Measurements from ENCODE around the gene CHN2. TPM values are rescaled to one million over a fixed set of nuclear protein-coding genes. Genes with fewer than 3 reads are reported as not detected.

Gene CHN2
- total RNA-seq, 4 donors from 2014 or later, result 5.6 to 36.7 (median 16.8) TPM

DNA sequence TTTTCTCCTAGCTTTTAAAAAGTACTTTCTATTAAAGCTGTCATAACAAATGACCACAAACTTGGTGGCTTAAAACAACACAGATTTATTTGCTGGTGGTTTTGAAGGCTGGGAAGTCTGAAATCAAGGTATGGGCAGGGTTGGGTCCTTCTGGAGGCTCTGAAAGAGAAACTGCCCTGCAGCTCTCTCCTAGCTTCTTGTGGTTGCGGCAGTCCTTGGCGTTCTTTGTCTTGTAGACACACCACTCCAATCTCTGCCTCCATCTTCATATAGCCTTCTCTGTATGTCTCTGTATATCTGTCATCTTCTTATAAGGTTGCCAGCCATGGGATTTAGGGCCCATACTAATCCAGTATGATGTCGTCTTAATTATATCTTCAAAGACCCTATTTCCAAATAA lies 289.7 kb downstream of the CHN2 start:
- in situ Hi-C loops (cut with MboI; ENCODE audit: low pct_ligation_motif_present in 1 of 4, low pct_unique_long_range_greater_than_20kb in 1 of 4, low sequenced_read_pairs in 3 of 4) (no loop called here), intact Hi-C loops (cut with DNase I; ENCODE audit: low total_unique reads) (no loop called here)
- H3K4me1 ChIP-seq, result peaks cover 9 to 70% (median 45%) of the 10 kb centered on the region in 4 donors
- peak overlapping the region in 1 of 4 donors; percentile 68 for H3K27ac ChIP-seq
- no peaks in the 10 kb centered on the region for H3K36me3 ChIP-seq
- no peaks in the 10 kb centered on the region for H3K9me3 ChIP-seq
- WGBS, 2 donors (ENCODE audit: low coverage in 1 of 2), result 83 to 92% methylated on average over 2 to 3 of the region's 3 CpGs
- no peak overlapping the region for H3K4me3 ChIP-seq
- H3K27me3 ChIP-seq, result no peaks in the 10 kb centered on the region
- TF ChIP-seq POLR2A (IDR thresholded peaks at IDR 0.05) (no peak), CTCF (IDR thresholded peaks at IDR 0.05) (no peak), POLR2AphosphoS5 (IDR thresholded peaks at IDR 0.05) (no peak), EP300 (IDR thresholded peaks at IDR 0.05; ENCODE audit: low read depth) (no peak)
- no peak for DNase-seq

DNA sequence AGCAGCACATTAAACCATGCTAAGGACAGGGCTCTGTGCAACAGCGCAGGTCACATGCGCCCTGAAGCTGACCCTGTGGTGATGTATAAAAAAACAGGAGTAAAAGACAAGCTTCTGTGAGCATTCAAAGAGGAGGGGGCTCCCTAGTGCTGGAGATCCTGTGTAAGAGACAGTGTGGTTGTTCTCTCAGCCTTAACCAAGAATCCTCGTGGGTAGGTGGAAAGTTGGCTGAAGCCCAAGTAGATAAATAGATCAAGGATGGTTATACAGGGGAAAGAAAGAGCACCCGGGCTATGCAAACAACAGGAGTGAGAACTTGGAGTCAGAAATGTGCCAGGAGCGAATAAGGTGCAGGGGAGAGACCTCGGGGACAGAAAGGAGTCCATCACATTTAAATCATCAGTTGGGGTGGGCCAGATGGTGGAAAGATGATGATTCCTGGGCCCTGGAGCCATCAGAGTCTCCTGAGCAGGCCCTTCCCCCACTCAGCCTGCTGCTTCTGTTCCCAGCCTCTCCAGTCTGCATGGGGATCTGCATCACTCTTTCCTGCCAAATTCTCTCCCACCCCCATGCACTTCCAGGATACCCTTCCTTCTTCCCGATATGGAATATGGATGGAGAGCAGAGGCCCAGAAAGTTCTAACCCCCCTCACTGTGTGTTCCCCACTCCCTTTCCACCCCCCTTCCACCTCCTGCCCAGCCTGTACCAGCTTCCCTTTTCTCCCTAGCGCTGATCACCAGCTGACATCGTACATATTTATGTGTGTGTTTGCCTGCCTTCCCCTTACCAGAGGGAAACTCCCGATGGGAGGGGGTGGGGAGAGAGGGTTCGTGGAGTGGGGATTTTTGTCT lies 291.0 kb downstream of the CHN2 start:
- no peaks in the 10 kb centered on the region for H3K27me3 ChIP-seq
- no peaks in the 10 kb centered on the region for H3K36me3 ChIP-seq
- intact Hi-C loops (cut with DNase I; ENCODE audit: low total_unique reads) (no loop called here), in situ Hi-C loops (cut with MboI; ENCODE audit: low pct_ligation_motif_present in 1 of 4, low pct_unique_long_range_greater_than_20kb in 1 of 4, low sequenced_read_pairs in 3 of 4) (no loop called here)
- no peaks in the 10 kb centered on the region for H3K9me3 ChIP-seq
- 29 to 38% methylated on average over 7 to 11 of the region's 11 CpGs for WGBS, 2 donors (ENCODE audit: low coverage in 1 of 2)
- peaks cover 0 to 57% (median 32%) of the 10 kb centered on the region in 4 donors for H3K4me1 ChIP-seq
- H3K27ac ChIP-seq, result peak overlapping the region in 2 of 4 donors; percentile 23 to 68
- TF ChIP-seq EP300 (IDR thresholded peaks at IDR 0.05; ENCODE audit: low read depth) (no peak), POLR2A (IDR thresholded peaks at IDR 0.05) (no peak), POLR2AphosphoS5 (IDR thresholded peaks at IDR 0.05) (no peak), CTCF (IDR thresholded peaks at IDR 0.05) (no peak)
- no peak overlapping the region for H3K4me3 ChIP-seq
- DNase-seq, result no peak

- Histone ChIP-seq H3K27ac (peak overlapping the region in 2 of 4 donors; percentile 5 to 23), H3K36me3 (no peaks in the 10 kb centered on the region), H3K27me3 (no peaks in the 10 kb centered on the region), H3K4me3 (no peak overlapping the region), H3K4me1 (peaks cover 0 to 51% (median 29%) of the 10 kb centered on the region in 4 donors), H3K9me3 (no peaks in the 10 kb centered on the region)
- WGBS, 2 donors (ENCODE audit: low coverage in 1 of 2), result 80 to 86% methylated on average over 2 to 13 of the region's 13 CpGs
- no peak for DNase-seq
- intact Hi-C loops (cut with DNase I; ENCODE audit: low total_unique reads), result no loop called here
- in situ Hi-C loops (cut with MboI; ENCODE audit: low pct_ligation_motif_present in 1 of 4, low pct_unique_long_range_greater_than_20kb in 1 of 4, low sequenced_read_pairs in 3 of 4), result no loop called here
- no peak for TF ChIP-seq CTCF (IDR thresholded peaks at IDR 0.05)
- no peak for TF ChIP-seq POLR2AphosphoS5 (IDR thresholded peaks at IDR 0.05)
- TF ChIP-seq POLR2A (IDR thresholded peaks at IDR 0.05), result no peak
- no peak for TF ChIP-seq EP300 (IDR thresholded peaks at IDR 0.05; ENCODE audit: low read depth)
Measured at GRCh38 chr7:29486191-29486700, 291.7 kb downstream of the CHN2 start.

DNA sequence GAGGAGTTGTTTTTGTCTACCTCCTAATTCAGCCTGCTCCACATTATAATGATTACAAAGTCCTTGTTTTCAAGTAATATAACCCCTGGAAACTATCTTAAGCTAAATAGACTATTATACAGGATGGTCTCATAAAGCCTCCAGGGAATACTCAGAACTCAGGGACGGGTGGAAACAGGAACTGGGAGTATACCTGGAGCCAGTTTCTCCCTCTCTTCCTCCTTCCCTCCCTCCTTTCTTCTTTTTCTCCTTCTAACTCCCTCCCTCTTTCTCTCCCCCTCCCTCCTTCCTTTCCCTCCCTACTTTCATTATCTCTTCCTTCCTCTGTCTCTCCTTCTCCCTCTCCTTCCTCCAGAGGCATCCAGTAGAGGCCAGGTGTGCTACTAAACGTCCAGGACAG lies 292.8 kb downstream of the CHN2 start:
- Histone ChIP-seq H3K9me3 (no peaks in the 10 kb centered on the region), H3K27ac (peak overlapping the region; percentile 7 to 55 (median 31)), H3K36me3 (no peaks in the 10 kb centered on the region), H3K4me1 (peaks cover 0 to 41% (median 29%) of the 10 kb centered on the region in 4 donors), H3K27me3 (no peaks in the 10 kb centered on the region), H3K4me3 (no peak overlapping the region)
- TF ChIP-seq CTCF (IDR thresholded peaks at IDR 0.05) (no peak), POLR2A (IDR thresholded peaks at IDR 0.05) (no peak), POLR2AphosphoS5 (IDR thresholded peaks at IDR 0.05) (no peak), EP300 (IDR thresholded peaks at IDR 0.05; ENCODE audit: low read depth) (no peak)
- intact Hi-C loops (cut with DNase I; ENCODE audit: low total_unique reads) (no loop called here), in situ Hi-C loops (cut with MboI; ENCODE audit: low pct_ligation_motif_present in 1 of 4, low pct_unique_long_range_greater_than_20kb in 1 of 4, low sequenced_read_pairs in 3 of 4) (no loop called here)
- WGBS, 2 donors (ENCODE audit: low coverage in 1 of 2), result 21 to 60% methylated on average over 1 to 2 of the region's 2 CpGs
- DNase-seq, result no peak

All from transverse colon (tissue), 4 donors.